K562 (cell line): ENCODE results near the gene SEMA4F. TPM values are rescaled to one million over a fixed set of nuclear protein-coding genes. Genes with fewer than 3 reads are reported as not detected.

Experiments
- ATAC-seq: fragments of 200-7000 bp; cut with Tn5 transposase; 3 replicates; pipeline ENCODE4 v1.9.1; 2020; ENCODE audit warnings: moderate library complexity
- BruUV-seq: library from RNA; stranded (reverse); fragments of 400-500 nt; replicated peaks from 2 replicates; lab custom pipeline; 2021; lab: Mats Ljungman, UMichigan
- CTCF ChIA-PET: fragments of 300-600 bp; formaldehyde crosslinking; extraction: SDS; loops from one replicate; lab custom pipeline; 2021; ENCODE audit warnings: low intra/inter-chr PET ratio; lab: Yijun Ruan, JAX
- POLR2A ChIA-PET: fragments of 300-600, 350-650 bp; sonication (Branson Sonifier 250); formaldehyde crosslinking; extraction: SDS; loops from one replicate; lab custom pipeline; 2021; ENCODE audit warnings: antibody characterized with exemption, inconsistent platforms; lab: Yijun Ruan, JAX
- DNase-seq, 4 experiments: peaks; one replicate each; pipeline versions ENCODE4 v3.0.0 to v3.0.0-alpha.2; 2011 to 2018; ENCODE audit warnings: low spot score in 3 of 4, mixed read lengths in 3 of 4; ENCODE audit errors: extremely low read depth in 1 of 4
- FAIRE-seq: peaks from 2 replicates; lab custom pipeline; 2011; peaks lifted over from hg19 to GRCh38; lab: Jason Lieb, UNC
- H2AFZ ChIP-seq: 2 replicates; pipeline ENCODE4 v1.6.0; 2011; ENCODE audit warnings: low read depth, low read length, control low read depth, inconsistent platforms
- H3K27ac ChIP-seq: fragments of 200-600 bp; 3 replicates; pipeline ENCODE4 v1.8.0; 2011; ENCODE audit warnings: low read depth, mild to moderate bottlenecking, control low read depth, inconsistent platforms, low read length, moderate library complexity, mixed read lengths; ENCODE audit errors: extremely low read depth
- H3K27me3 ChIP-seq, 2 experiments: fragments of 300-600 bp in 1 of 2; 2 replicates in 1 of 2; 3 replicates in 1 of 2; pipeline versions ENCODE4 v1.6.0 to v1.8.0; 2011; ENCODE audit warnings: inconsistent platforms in 2 of 2, low read length in 2 of 2, mild to moderate bottlenecking in 1 of 2, mixed read lengths in 1 of 2, moderate library complexity in 1 of 2; ENCODE audit not compliant: control insufficient read depth in 2 of 2, insufficient read depth in 2 of 2
- H3K36me3 ChIP-seq: fragments of 300-600 bp; 3 replicates; pipeline ENCODE4 v1.8.0; 2011; ENCODE audit warnings: mild to moderate bottlenecking, low read length, inconsistent platforms; ENCODE audit not compliant: control insufficient read depth, insufficient read depth
- H3K4me1 ChIP-seq, 2 experiments: fragments of 200-600 bp in 1 of 2; replicated peaks in 1 of 2; 2 replicates in 1 of 2; 3 replicates in 1 of 2; pipeline versions ENCODE4 v1.5.1 to v1.8.0; 2011; ENCODE audit warnings: inconsistent platforms in 2 of 2, low read length in 2 of 2, mild to moderate bottlenecking in 1 of 2, mixed read lengths in 1 of 2, moderate library complexity in 1 of 2; ENCODE audit not compliant: control insufficient read depth in 2 of 2, insufficient read depth in 2 of 2
- H3K4me2 ChIP-seq: 2 replicates; pipeline ENCODE4 v1.6.1; 2011; ENCODE audit warnings: low read length, control low read depth, inconsistent platforms, mixed read lengths; ENCODE audit not compliant: insufficient read depth
- H3K4me3 ChIP-seq: fragments of 200-600 bp; sonication (generic), shearing (Covaris generic); 2 replicates; pipeline ENCODE4 v1.5.1; 2016; ENCODE audit warnings: control low read depth, inconsistent platforms
- H3K79me2 ChIP-seq: fragments of 200-600 bp; 3 replicates; pipeline ENCODE4 v1.8.0; 2011; ENCODE audit warnings: low read length, inconsistent platforms; ENCODE audit not compliant: control insufficient read depth, insufficient read depth
- H3K9ac ChIP-seq, 2 experiments: 2 replicates each; pipeline versions ENCODE4 v1.6.0 to v1.6.1; 2011; ENCODE audit warnings: low read depth in 2 of 2, low read length in 2 of 2, control low read depth in 1 of 2, inconsistent platforms in 1 of 2, mild to moderate bottlenecking in 1 of 2, mixed read lengths in 1 of 2; ENCODE audit not compliant: insufficient read depth in 1 of 2
- H3K9me1 ChIP-seq: one replicate; pipeline ENCODE4 v1.6.0; 2011; ENCODE audit warnings: inconsistent platforms, mild to moderate bottlenecking, low read length, moderate library complexity; ENCODE audit not compliant: control insufficient read depth, insufficient read depth
- H3K9me3 ChIP-seq: replicated peaks from 2 replicates; pipeline ENCODE4 v1.5.1; 2011; ENCODE audit warnings: low read depth, low read length, inconsistent platforms; ENCODE audit not compliant: control insufficient read depth, insufficient read depth
- H4K20me1 ChIP-seq: replicated peaks from 2 replicates; pipeline ENCODE4 v1.6.1; 2011; ENCODE audit warnings: low read length, inconsistent platforms, mixed read lengths; ENCODE audit not compliant: control insufficient read depth, insufficient read depth
- ESRRA ChIP-seq: fragments of 450-650 bp; IDR thresholded peaks from 2 replicates; pipeline ENCODE4 v1.6.1; 2014; ENCODE audit warnings: low read depth, mild to moderate bottlenecking, moderate library complexity, borderline replicate concordance
- GTF2A2 ChIP-seq: IDR thresholded peaks from 2 replicates; pipeline ENCODE4 v1.6.1; 2016; ENCODE audit warnings: mild to moderate bottlenecking, missing genetic modification characterization, missing compliant biosample characterization
- NCOA2 ChIP-seq, 2 experiments: fragments of 450-650 bp; IDR thresholded peaks; 2 replicates each; pipeline ENCODE4 v1.6.1; 2018; ENCODE audit warnings: mild to moderate bottlenecking in 2 of 2, moderate library complexity in 1 of 2; ENCODE audit not compliant: partially characterized antibody in 2 of 2
- REST ChIP-seq, 2 experiments: fragments of 450-650 bp; formaldehyde crosslinking in 1 of 2; IDR thresholded peaks; 2 replicates each; pipeline versions ENCODE4 v1.4.0 to v1.6.1; 2014 to 2020; ENCODE audit warnings: mild to moderate bottlenecking in 2 of 2, borderline replicate concordance in 1 of 2, low read depth in 1 of 2
- ZNF175 ChIP-seq: fragments of 200-800 bp; sonication (Bioruptor generic); IDR thresholded peaks from 2 replicates; pipeline ENCODE4 v1.6.1; 2016; ENCODE audit warnings: low read depth, mild to moderate bottlenecking, missing genetic modification characterization, missing compliant biosample characterization
- ZNF431 ChIP-seq: sonication (generic); formaldehyde crosslinking; IDR thresholded peaks from 2 replicates; pipeline ENCODE4 v1.8.0; 2022; ENCODE audit warnings: mild to moderate bottlenecking, missing genetic modification reagents
- ZNF512 ChIP-seq: IDR thresholded peaks from 2 replicates; pipeline ENCODE4 v1.6.1; 2016; ENCODE audit warnings: missing genetic modification characterization, missing compliant biosample characterization
- ZNF79 ChIP-seq: fragments of 250-450 bp; sonication (Bioruptor Pico); IDR thresholded peaks from 2 replicates; pipeline ENCODE4 v1.4.0; 2020; ENCODE audit warnings: low read depth, mild to moderate bottlenecking, moderate library complexity
- WGBS: fragments of 100-300 bp; shearing (Covaris generic); methylation state at CpG from one replicate; pipeline ENCODE4 v1.1.6; 2016; ENCODE audit warnings: low coverage, mixed read lengths; ENCODE audit not compliant: insufficient coverage; ENCODE audit errors: missing lambda C conversion rate; 5-methylcytosine and 5-hydroxymethylcytosine counted together
- in situ Hi-C: fragments of 300-500 bp; cut with MboI; formaldehyde crosslinking; loops from 4 replicates; pipeline ENCODE4 v1.15.0; 2018; ENCODE audit warnings: inconsistent platforms, mixed read lengths
- intact Hi-C: fragments of 100-400 bp; cut with micrococcal nuclease; formaldehyde crosslinking; loops from 2 replicates; pipeline ENCODE4 v1.14.2; 2022
- polyA plus RNA-seq, 8 experiments: library from polyadenylated mRNA; depleted of rRNA in 4 of 8; stranded (reverse) in 5 of 8; unstranded in 3 of 8; fragments of >200 nt; fragmentation: Nextera tagmentation in 2 of 8; fragmentation: Illumina TruSeq in 1 of 8; extraction: Ambion mirVana in 2 of 8; extraction: Trizol in 1 of 8; gene quantifications; 2 replicates each; pipeline versions ENCODE4 v1.2.1 to v1.2.3, GENCODE V29; 2011 to 2014; ENCODE audit warnings: inconsistent platforms in 1 of 8, missing spikeins in 1 of 8
- total RNA-seq, 7 experiments: library from RNA; depleted of rRNA in 6 of 7; stranded (reverse); fragments of >200 nt in 6 of 7; fragmentation: Illumina TruSeq in 2 of 7; extraction: Trizol in 2 of 7; gene quantifications; 2 replicates each; pipeline versions ENCODE4 v1.2.1 to v1.2.3, GENCODE V29; 2011 to 2021; ENCODE audit warnings: low replicate concordance in 1 of 7

The SEMA4F gene
- total and polyA plus RNA-seq, 9 of the 15 experiments (the other 6 are each of a cell fraction or from before 2014, with no cell fraction given): 0.08 to 1.6 (median 0.33) TPM

DNA sequence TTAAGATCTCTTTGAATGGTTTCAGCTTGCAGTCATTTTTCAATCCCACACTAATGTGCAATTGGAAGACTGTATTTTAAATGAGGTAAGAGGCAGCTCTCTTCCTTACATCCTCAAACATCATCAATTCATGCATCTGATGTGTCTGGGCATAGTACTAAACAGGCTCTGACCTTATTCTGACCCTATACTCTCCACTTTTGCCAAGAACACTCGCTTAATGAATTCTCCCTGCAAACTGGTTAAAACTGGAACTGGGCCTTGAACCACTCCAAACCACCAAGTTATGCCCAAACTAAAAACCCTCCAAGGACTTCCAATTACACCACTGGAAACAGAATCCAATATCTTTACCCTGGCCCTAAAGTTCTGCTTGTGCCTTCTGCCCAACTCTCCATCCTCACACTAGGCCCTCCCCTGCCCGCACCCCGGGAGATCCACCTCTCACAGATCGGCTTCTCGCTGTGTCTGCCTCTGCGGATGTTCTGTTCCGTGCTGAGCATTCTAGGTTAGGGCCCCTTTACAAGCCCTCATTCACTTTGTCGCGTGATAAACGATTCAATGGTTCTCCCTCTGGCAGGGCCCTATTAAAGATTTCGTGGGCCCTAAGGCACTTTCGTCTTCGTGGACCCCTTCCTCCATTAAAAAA, 7.1 kb upstream of the SEMA4F start:
- H3K4me1 ChIP-seq: peaks cover 0 to 6% of the 10 kb centered on the region in 2 experiments; a peak in 2 of 5 replicates
- H3K4me2 ChIP-seq: no peak overlapping the region
- WGBS: 48% methylated on average over 12 of the region's 13 CpGs
- BruUV-seq: no TSS peak
- H3K27ac ChIP-seq: no peak overlapping the region
- H3K36me3 ChIP-seq: no peaks in the 10 kb centered on the region
- H3K4me3 ChIP-seq: no peak overlapping the region
- in situ Hi-C loops (no loop called here), intact Hi-C loops (no loop called here)
- POLR2A ChIA-PET: no interaction called here
- DNase-seq: no peak
- H3K27me3 ChIP-seq: no peaks in the 10 kb centered on the region; a peak in 2 of 5 replicates
- CTCF ChIA-PET: no interaction called here
- no peaks in the 10 kb centered on the region for H3K9me1 ChIP-seq
- no peak overlapping the region for H2AFZ ChIP-seq
- no peaks in the 10 kb centered on the region for H3K79me2 ChIP-seq
- peaks cover 3% of the 10 kb centered on the region; the same call in 1 of the 2 replicates for H3K9me3 ChIP-seq
- no peak for ATAC-seq
- no peak for TF ChIP-seq ZNF431 (CRISPR knock-in tag)
- TF ChIP-seq ZNF512 (tag): 0 out of 2 replicates have a peak, but pooled peaks have one; percentile 1
- TF ChIP-seq REST (IDR thresholded peaks at IDR 0.05; ENCODE audit: borderline replicate concordance): peak; percentile 18; the same call in 1 of the 2 replicates
- TF ChIP-seq REST (CRISPR knock-in tag; IDR thresholded peaks at IDR 0.05; ENCODE audit: low read depth): no peak
- no peak for TF ChIP-seq ZNF79 (CRISPR knock-in tag)
- no peak for TF ChIP-seq ZNF175 (CRISPR knock-in tag)
- TF ChIP-seq NCOA2 (IDR thresholded peaks at IDR 0.05; ENCODE audit: partially characterized antibody in 2 of 2): no peak
- TF ChIP-seq ESRRA: no peak
- no peak for TF ChIP-seq GTF2A2 (tag)
- TF ChIP-seq, all 486 proteins: peak for 2
- H4K20me1 ChIP-seq: no peaks in the 10 kb centered on the region
- FAIRE-seq: no peak
- H3K9ac ChIP-seq: no peak overlapping the region
